DND-41 (cell line): Measurements from ENCODE around the gene EPN2.

Source experiments
- ATAC-seq: fragments of 200-7000 bp; cut with Tn5 transposase; 3 replicates; pipeline ENCODE4 v1.9.1; 2021; ENCODE audit warnings: low read depth; ENCODE audit not compliant: insufficient read depth
- DNase-seq: peaks from one replicate; pipeline ENCODE4 v3.0.0-alpha.2; 2020
- H2AFZ ChIP-seq: 2 replicates; pipeline ENCODE4 v1.6.0; 2012; ENCODE audit warnings: low read depth, low read length
- H3K27ac ChIP-seq: 2 replicates; pipeline ENCODE4 v1.5.1; 2012; ENCODE audit warnings: low read length, inconsistent platforms
- H3K27me3 ChIP-seq: fragments of 200-600 bp; sonication (generic); 2 replicates; pipeline ENCODE4 v1.6.0; 2012; ENCODE audit warnings: low read length, mild to moderate bottlenecking, inconsistent platforms; ENCODE audit not compliant: insufficient read depth, poor library complexity
- H3K36me3 ChIP-seq: 2 replicates; pipeline ENCODE4 v1.5.1; 2012; ENCODE audit warnings: low read length, inconsistent platforms; ENCODE audit not compliant: insufficient read depth
- H3K4me1 ChIP-seq: 2 replicates; pipeline ENCODE4 v1.5.1; 2012; ENCODE audit warnings: mild to moderate bottlenecking, low read length; ENCODE audit not compliant: insufficient read depth
- H3K4me2 ChIP-seq: 2 replicates; pipeline ENCODE4 v1.6.0; 2012; ENCODE audit warnings: mild to moderate bottlenecking, moderate library complexity, low read length, inconsistent platforms; ENCODE audit not compliant: insufficient read depth
- H3K4me3 ChIP-seq, 2 experiments: fragments of 200-600 bp in 1 of 2; shearing (Covaris generic) in 1 of 2; 2 replicates each; pipeline ENCODE4 v1.5.1; 2012 to 2016; ENCODE audit warnings: inconsistent platforms in 2 of 2, low read length in 2 of 2, mild to moderate bottlenecking in 2 of 2, low read depth in 1 of 2, moderate library complexity in 1 of 2
- H3K79me2 ChIP-seq: 2 replicates; pipeline ENCODE4 v1.6.0; 2012; ENCODE audit warnings: low read length, inconsistent platforms; ENCODE audit not compliant: insufficient read depth
- H3K9ac ChIP-seq: 2 replicates; pipeline ENCODE4 v1.6.0; 2012; ENCODE audit warnings: low read depth, mild to moderate bottlenecking, inconsistent platforms, low read length, moderate library complexity
- H3K9me3 ChIP-seq: 2 replicates; pipeline ENCODE4 v1.5.1; 2012; ENCODE audit warnings: low read length, moderate library complexity, mild to moderate bottlenecking, inconsistent platforms; ENCODE audit not compliant: insufficient read depth, severe bottlenecking
- H4K20me1 ChIP-seq: 2 replicates; pipeline ENCODE4 v1.6.0; 2012; ENCODE audit warnings: low read length; ENCODE audit not compliant: insufficient read depth
- CTCF ChIP-seq: IDR thresholded peaks from 2 replicates; pipeline ENCODE4 v1.5.1; 2012; ENCODE audit warnings: borderline replicate concordance, low read length, moderate library complexity, mild to moderate bottlenecking; ENCODE audit not compliant: poor library complexity, severe bottlenecking; ENCODE audit errors: extremely low read depth
- EZH2 ChIP-seq: IDR thresholded peaks from 3 replicates; pipeline ENCODE4 v1.6.1; 2012; ENCODE audit warnings: borderline replicate concordance, low read depth, mild to moderate bottlenecking, moderate library complexity, low read length, inconsistent platforms; ENCODE audit not compliant: severe bottlenecking

EPN2 gene

GRCh38 chr17:19322861-19323260 lies 85.7 kb downstream of the EPN2 start:
- Histone ChIP-seq H3K27ac (no peak overlapping the region), H2AFZ (no peak overlapping the region), H3K9ac (no peak overlapping the region), H3K79me2 (no peaks in the 10 kb centered on the region), H3K36me3 (no peaks in the 10 kb centered on the region), H3K4me3 (no peak overlapping the region), H3K27me3 (peaks cover 12% of the 10 kb centered on the region), H4K20me1 (peaks cover 22% of the 10 kb centered on the region), H3K9me3 (peaks cover 2% of the 10 kb centered on the region), H3K4me1 (no peaks in the 10 kb centered on the region), H3K4me2 (no peak overlapping the region)
- no peak for TF ChIP-seq EZH2
- TF ChIP-seq CTCF: no peak
- no peak for DNase-seq
- ATAC-seq: no peak

GRCh38 chr17:19325542-19325941 lies 88.4 kb downstream of the EPN2 start:
- Histone ChIP-seq H3K4me2 (no peak overlapping the region), H3K27ac (no peak overlapping the region), H3K27me3 (peaks cover 21% of the 10 kb centered on the region), H3K4me3 (no peak overlapping the region), H4K20me1 (peaks cover 22% of the 10 kb centered on the region), H3K79me2 (no peaks in the 10 kb centered on the region), H3K9me3 (peaks cover 2% of the 10 kb centered on the region), H2AFZ (no peak overlapping the region), H3K9ac (no peak overlapping the region), H3K4me1 (no peaks in the 10 kb centered on the region), H3K36me3 (no peaks in the 10 kb centered on the region)
- ATAC-seq (no peak), DNase-seq (no peak)
- TF ChIP-seq CTCF: no peak
- TF ChIP-seq EZH2: no peak

GRCh38 chr17:19327031-19327783 lies 90.0 kb downstream of the EPN2 start:
- Histone ChIP-seq H3K9me3 (peaks cover 2% of the 10 kb centered on the region), H3K36me3 (no peaks in the 10 kb centered on the region), H2AFZ (no peak overlapping the region), H3K79me2 (no peaks in the 10 kb centered on the region), H3K27ac (no peak overlapping the region), H4K20me1 (peaks cover 9% of the 10 kb centered on the region; the same call in 1 of the 2 replicates), H3K4me2 (no peak overlapping the region), H3K27me3 (peaks cover 22% of the 10 kb centered on the region), H3K9ac (no peak overlapping the region), H3K4me3 (no peak overlapping the region), H3K4me1 (no peaks in the 10 kb centered on the region)
- DNase-seq (no peak), ATAC-seq (no peak)
- TF ChIP-seq EZH2 (no peak), CTCF (no peak)
